GM19324 (cell line): Measurements from ENCODE around the gene CHGA.

Experiments
- ATAC-seq: cut with Tn5 transposase; IDR thresholded peaks from one replicate; pipeline ENCODE4 v1.9.1; 2021; ENCODE audit warnings: mild to moderate bottlenecking, moderate library complexity; ENCODE audit not compliant: unreplicated experiment, low FRiP score

The CHGA gene

GRCh38 chr14:92942576-92942975 is 19.6 kb downstream of the CHGA start:
- ATAC-seq: no peak

DNA sequence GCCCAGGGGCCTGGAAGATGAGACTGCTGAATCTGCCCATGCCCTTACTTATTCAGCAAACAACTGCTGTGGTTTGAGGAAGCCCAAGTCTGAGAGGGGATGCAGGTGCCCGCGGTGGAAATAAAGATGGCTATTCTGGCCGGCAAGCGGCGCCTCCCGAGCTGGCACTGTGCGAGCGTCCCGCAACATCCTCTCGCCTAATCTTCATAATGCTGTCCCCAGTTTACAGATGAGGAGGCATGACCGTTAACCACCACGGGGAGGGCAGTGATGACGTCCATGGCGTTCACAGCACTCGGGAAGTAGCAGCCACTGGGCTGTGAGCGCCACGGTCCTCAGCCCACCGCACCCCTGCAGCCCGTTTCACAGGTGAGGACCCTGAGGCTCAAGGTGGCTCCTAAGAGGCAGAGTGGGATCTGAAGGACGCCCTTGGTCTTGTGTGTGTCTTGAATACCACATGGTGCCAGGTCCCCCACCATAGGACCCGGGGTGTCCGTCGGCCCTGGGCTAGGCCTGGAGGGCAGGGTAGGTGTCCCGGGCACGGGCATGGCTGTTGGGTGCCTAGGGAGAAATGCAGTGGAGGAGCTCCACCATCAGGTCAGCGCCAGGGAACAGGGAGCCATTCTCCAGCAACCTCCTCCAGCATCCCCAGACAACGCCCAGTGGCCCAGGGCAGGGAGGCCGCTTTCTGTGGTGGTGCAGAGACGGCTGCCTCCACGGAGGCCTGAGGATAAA is 20.2 kb downstream of the CHGA start:
- ATAC-seq: no peak

- no peak for ATAC-seq
Measured at GRCh38 chr14:92943855-92944570, 21.1 kb downstream of the CHGA start.

DNA sequence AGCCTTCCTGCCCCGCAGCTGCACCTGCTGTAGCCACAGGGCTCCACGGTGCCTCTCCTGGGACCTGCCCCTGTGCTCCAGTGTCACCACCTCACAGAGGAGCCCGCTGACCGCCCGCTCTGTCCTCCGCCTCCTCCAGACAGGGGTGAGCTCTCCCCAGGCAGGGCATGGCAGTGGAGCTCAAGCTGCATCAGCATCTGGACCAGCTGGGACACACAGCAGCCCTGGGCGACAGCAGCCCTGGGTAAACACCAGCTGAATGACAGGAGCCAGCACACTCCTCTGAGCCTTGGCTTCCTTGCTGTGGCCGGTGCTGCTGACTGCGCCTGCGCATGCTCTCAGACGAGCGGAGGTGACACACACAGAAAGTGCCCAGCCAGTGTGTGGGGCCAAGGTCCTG is 22.0 kb downstream of the CHGA start:
- no peak for ATAC-seq

DNA sequence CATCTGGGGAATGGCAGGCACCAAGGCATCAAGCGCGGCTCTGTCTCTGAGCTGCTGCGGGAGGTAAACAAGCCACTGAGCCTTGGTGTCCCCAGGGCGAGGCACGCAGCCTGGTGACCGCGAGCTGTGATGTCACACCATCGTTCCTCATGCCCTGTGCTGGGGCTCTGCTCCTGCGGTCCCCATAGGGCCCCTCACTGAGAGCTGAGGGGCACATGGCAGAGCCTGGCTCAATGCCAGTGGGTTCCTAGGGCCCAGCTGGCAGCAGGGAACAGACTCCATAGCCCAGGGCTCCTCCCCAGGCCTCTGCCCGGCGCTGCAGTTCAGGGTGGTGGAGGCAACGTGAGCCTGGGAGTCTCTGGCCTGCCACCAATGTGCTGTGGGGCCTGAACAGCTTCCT is 22.6 kb downstream of the CHGA start:
- ATAC-seq: no peak

DNA sequence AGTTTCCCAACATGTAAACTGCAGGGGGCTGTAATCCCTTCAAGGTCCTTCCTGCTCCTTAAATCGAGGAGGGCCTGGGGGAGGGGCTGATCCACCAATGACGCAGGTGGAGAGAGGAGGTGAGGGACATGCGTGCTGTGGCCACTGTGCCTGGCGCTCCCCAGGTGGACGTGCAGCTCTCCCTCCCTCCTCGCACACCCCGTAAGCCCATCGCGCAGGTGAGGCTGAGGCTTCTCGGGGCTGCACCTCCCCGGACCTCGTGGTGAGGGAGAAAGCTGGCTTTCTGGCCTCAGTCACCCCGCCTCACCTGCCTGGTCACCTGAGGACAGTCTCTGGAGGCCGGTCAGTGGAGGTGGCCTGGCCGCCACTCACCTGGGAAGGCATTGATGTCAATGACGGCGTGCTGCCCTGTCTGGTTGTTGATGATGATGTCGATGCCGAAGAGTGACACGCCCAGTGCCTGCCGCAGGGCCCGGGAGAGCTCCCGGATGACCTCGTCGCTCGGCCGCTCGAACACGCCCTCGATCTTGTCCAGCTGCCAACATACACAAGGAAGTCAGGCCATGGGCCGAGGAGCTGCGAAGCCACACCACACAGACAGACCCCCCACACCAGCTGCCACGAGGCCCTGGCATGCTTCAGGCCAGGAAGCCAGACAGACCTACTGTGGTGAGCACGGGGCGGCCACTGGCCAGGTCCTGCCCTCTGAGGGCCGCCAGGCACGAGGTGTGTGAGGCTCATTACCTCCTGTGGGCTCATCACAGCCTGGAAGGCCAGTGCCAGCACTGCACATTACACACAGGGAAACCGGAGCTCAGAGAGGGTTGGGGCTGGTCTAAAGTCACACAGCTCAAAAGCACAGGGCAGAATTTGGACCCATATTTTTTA is 23.3 kb downstream of the CHGA start:
- no peak for ATAC-seq

DNA sequence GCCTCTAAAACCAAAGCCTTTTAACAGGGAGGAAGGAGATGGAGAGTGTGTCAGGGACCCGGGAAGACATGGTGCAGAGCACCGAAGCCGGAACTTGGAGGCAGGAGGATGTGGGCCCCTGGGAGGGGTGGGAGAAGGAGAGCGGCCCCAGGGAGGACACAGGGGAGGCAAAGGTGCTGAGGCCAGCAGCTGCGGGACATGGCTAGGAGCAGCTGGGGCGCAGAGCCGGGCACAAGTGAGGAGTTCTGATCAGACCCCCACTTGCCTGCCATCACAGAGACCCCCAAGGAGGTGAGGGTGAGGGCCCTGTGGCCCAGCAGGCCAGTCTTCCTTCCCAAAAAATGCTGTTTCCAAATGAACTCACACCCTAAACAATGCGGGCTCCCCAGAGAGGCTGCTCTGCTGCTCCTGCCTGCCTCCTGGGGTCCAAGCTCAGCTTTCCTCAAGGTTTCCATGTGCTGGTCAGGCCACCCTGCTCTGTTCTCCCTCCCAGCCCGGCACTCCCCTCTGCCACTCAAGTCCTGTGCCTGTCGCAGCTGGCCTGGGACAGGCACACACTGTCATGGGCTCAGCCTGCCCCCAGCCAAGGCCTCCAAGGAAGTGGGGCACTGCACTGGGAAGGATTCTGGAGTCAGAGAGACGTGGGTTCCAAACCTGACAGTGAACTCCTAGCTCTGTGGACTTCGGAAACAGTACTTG is 24.0 kb downstream of the CHGA start:
- ATAC-seq: no peak

GRCh38 chr14:92948647-92949046 is 25.7 kb downstream of the CHGA start:
- ATAC-seq: no peak

- ATAC-seq: no peak
Measured at GRCh38 chr14:92949496-92950192, 26.7 kb downstream of the CHGA start.

- no peak for ATAC-seq
Measured at GRCh38 chr14:92950193-92950540, 27.2 kb downstream of the CHGA start.

DNA sequence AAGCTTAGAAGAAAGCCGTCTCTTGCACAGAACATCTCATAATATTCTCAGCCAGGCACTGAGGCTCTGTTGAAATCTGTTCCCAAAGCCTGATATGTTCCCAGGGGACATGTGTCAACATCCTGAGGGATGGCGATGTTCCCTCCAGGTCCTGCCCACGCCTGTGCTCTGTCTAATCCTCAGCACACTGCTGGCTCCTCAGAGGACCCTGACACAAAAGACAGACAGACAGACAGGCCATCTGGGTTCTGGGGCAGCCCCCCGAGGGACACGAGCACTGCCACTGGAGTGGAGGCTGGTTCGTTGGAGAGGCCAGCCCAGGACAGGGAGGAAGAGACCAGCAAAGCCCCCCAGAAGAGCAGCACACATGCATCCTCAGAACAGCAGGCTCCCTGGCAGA is 27.8 kb downstream of the CHGA start:
- ATAC-seq: no peak

DNA sequence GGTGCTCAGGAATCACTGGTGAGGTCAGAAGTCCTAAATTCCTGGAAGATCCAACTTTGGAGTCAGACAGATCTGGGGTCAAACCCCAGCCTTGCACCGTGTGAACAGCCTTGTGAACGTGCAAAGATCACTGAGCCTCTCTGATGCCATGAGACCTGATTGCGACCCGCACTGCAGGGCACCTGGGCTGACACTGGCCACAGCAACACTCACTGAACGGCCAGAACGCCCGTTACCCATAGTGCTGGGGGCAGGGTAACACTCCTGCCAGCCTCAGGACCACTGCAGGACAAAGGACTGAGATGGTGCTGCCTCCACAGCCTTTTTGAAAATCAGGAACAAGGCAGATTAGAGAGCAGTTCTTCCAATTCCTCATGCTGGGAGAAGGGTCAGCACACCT is 28.3 kb downstream of the CHGA start:
- ATAC-seq: no peak

GRCh38 chr14:92951912-92952471 is 29.0 kb downstream of the CHGA start:
- peak; percentile 59 for ATAC-seq

GRCh38 chr14:92952481-92953298 is 29.7 kb downstream of the CHGA start:
- no peak for ATAC-seq

DNA sequence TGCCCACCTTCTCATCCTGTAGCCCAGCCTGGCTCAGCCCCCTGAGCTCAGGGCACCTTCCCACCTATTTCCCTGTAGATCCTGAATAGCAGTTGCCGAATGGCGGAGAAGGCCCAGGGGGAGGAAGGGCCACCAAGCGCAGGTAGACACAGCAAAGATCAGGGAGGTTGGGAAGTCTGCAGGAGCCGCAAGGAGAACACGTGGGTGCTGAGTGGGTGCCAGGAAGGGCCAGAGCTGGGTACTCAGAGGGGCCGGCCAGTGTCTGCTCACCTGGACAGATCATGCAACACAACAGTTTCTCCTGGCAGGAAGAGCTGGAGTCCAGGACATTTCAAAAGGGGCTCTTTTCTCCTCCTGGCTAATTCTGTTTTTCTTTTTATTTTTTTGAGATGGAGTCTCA is 30.6 kb downstream of the CHGA start:
- no peak for ATAC-seq

- no peak for ATAC-seq
Measured at GRCh38 chr14:92954933-92955332, 32.0 kb downstream of the CHGA start.

DNA sequence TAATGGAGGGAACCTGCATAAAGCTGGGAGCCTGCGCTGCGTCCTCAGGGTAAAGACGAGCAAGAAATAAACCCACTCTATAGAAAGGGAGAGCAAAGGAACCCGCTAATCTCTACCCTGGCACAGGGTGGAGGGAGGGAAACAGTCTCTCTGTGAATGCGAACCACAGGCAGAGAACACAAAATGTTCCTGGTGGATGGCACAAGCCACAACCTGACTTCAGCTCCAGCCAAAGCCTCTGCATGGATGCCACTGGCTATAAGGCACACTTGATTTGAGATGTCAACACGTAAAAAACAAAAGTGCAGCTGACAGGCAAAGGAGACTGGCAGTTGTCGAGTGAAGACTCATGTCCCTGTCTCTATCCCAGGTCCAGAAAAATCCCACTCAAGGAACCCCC is 32.4 kb downstream of the CHGA start:
- ATAC-seq: no peak

- ATAC-seq: no peak
Measured at GRCh38 chr14:92956961-92957360, 34.0 kb downstream of the CHGA start.
